HepG2 (cell line): ENCODE results near the gene CORO1C. TPM values are rescaled to one million over a fixed set of nuclear protein-coding genes. Genes with fewer than 3 reads are reported as not detected.

Experiments used
- ATAC-seq: fragments of 200-7000 bp; cut with Tn5 transposase; 3 replicates; pipeline ENCODE4 v1.9.1; 2020; ENCODE audit warnings: mild to moderate bottlenecking, moderate library complexity
- BruUV-seq: library from RNA; stranded (reverse); fragments of 400-500 nt; replicated peaks from 2 replicates; lab custom pipeline; 2021; lab: Mats Ljungman, UMichigan
- CTCF ChIA-PET: fragments of 300-600 bp; formaldehyde crosslinking; extraction: SDS; loops from one replicate; lab custom pipeline; 2021; ENCODE audit warnings: low total read pairs, inconsistent platforms, low intra/inter-chr PET ratio; lab: Yijun Ruan, JAX
- POLR2A ChIA-PET: fragments of 350-600 bp; sonication (Branson Sonifier 250); formaldehyde crosslinking; loops from one replicate; lab custom pipeline; 2020; ENCODE audit warnings: antibody characterized with exemption, inconsistent platforms; lab: Yijun Ruan, JAX
- DNase-seq: peaks from one replicate; pipeline ENCODE4 v3.0.0-alpha.2; 2015; ENCODE audit warnings: low spot score
- FAIRE-seq: peaks from 3 replicates; lab custom pipeline; 2011; peaks lifted over from hg19 to GRCh38; lab: Jason Lieb, UNC
- H2AFZ ChIP-seq: one replicate; pipeline ENCODE4 v1.6.1; 2011; ENCODE audit warnings: low read length, inconsistent platforms
- H3K27ac ChIP-seq: fragments of 300-600 bp; 3 replicates; pipeline ENCODE4 v1.8.0; 2011; ENCODE audit warnings: mixed run types, mild to moderate bottlenecking, mixed read lengths, low read length, inconsistent platforms; ENCODE audit not compliant: insufficient read depth; ENCODE audit errors: extremely low read length
- H3K27me3 ChIP-seq, 2 experiments: fragments of 200-600 bp in 1 of 2; 2 replicates in 1 of 2; 3 replicates in 1 of 2; pipeline versions ENCODE4 v1.6.0 to v1.8.0; 2011; ENCODE audit warnings: low read length in 2 of 2, mild to moderate bottlenecking in 2 of 2, moderate library complexity in 2 of 2, inconsistent platforms in 1 of 2; ENCODE audit not compliant: insufficient read depth in 2 of 2, control insufficient read depth in 1 of 2
- H3K36me3 ChIP-seq, 2 experiments: fragments of 200-600 bp in 1 of 2; replicated peaks in 1 of 2; 2 replicates in 1 of 2; 3 replicates in 1 of 2; pipeline versions ENCODE4 v1.5.1 to v1.8.0; 2011; ENCODE audit warnings: low read length in 2 of 2, inconsistent platforms in 1 of 2; ENCODE audit not compliant: insufficient read depth in 2 of 2, control insufficient read depth in 1 of 2
- H3K4me1 ChIP-seq: 2 replicates; pipeline ENCODE4 v1.5.1; 2012; ENCODE audit warnings: low read length, inconsistent platforms; ENCODE audit not compliant: insufficient read depth
- H3K4me2 ChIP-seq: 2 replicates; pipeline ENCODE4 v1.6.0; 2011; ENCODE audit warnings: low read depth, low read length, inconsistent platforms
- H3K4me3 ChIP-seq, 3 experiments: fragments of 200-600 bp in 1 of 3; sonication (generic), shearing (Covaris generic) in 1 of 3; replicated peaks in 1 of 3; 2 replicates each; pipeline ENCODE4 v1.5.1; 2011 to 2016; ENCODE audit warnings: low read length in 3 of 3, inconsistent platforms in 2 of 3, low read depth in 2 of 3, mild to moderate bottlenecking in 2 of 3, control low read depth in 1 of 3, mixed read lengths in 1 of 3; ENCODE audit not compliant: insufficient read depth in 1 of 3
- H3K79me2 ChIP-seq: one replicate; pipeline ENCODE4 v1.6.1; 2011; ENCODE audit warnings: low read length, inconsistent platforms; ENCODE audit not compliant: insufficient read depth
- H3K9ac ChIP-seq: 2 replicates; pipeline ENCODE4 v1.6.0; 2011; ENCODE audit warnings: mild to moderate bottlenecking, low read depth, low read length, inconsistent platforms; ENCODE audit not compliant: insufficient read depth
- H3K9me3 ChIP-seq: 2 replicates; pipeline ENCODE4 v1.5.1; 2012; ENCODE audit warnings: mild to moderate bottlenecking, low read length
- H4K20me1 ChIP-seq: 2 replicates; pipeline ENCODE4 v1.6.0; 2011; ENCODE audit warnings: inconsistent platforms, mild to moderate bottlenecking, low read length, moderate library complexity; ENCODE audit not compliant: insufficient read depth
- BRD4 ChIP-seq: sonication (generic); formaldehyde crosslinking; IDR thresholded peaks from 2 replicates; pipeline ENCODE4 v1.4.0; 2020; ENCODE audit warnings: missing genetic modification reagents
- MAFK ChIP-seq, 2 experiments: IDR thresholded peaks in 1 of 2; conservative IDR thresholded peaks in 1 of 2; 2 replicates each; pipeline ENCODE4 v1.6.1; 2011; ENCODE audit warnings: improper control_type of control experiment in 2 of 2, low read length in 2 of 2
- MLLT10 ChIP-seq: sonication (generic); formaldehyde crosslinking; IDR thresholded peaks from 2 replicates; pipeline ENCODE4 v1.4.0; 2020; ENCODE audit warnings: missing genetic modification reagents
- NR3C1 ChIP-seq: sonication (generic); formaldehyde crosslinking; IDR thresholded peaks from 2 replicates; pipeline ENCODE4 v1.4.0; 2020; ENCODE audit warnings: missing genetic modification reagents
- RBM22 ChIP-seq: fragments of 200-400 bp; formaldehyde crosslinking; optimal IDR thresholded peaks from 2 replicates; pipeline ENCODE3; 2017; ENCODE audit warnings: mild to moderate bottlenecking, low read length, moderate library complexity
- ZBTB33 ChIP-seq: sonication (generic); formaldehyde crosslinking; IDR thresholded peaks from 2 replicates; pipeline ENCODE4 v1.4.0; 2020; ENCODE audit warnings: missing genetic modification reagents
- ZBTB4 ChIP-seq: sonication (generic); formaldehyde crosslinking; IDR thresholded peaks from 2 replicates; pipeline ENCODE4 v1.4.0; 2020; ENCODE audit warnings: missing genetic modification reagents, mild to moderate bottlenecking, borderline replicate concordance
- ZNF629 ChIP-seq: sonication (generic); formaldehyde crosslinking; conservative IDR thresholded peaks from 2 replicates; pipeline ENCODE4 v1.5.0; 2020; ENCODE audit warnings: missing genetic modification reagents
- ZSCAN29 ChIP-seq: sonication (generic); formaldehyde crosslinking; conservative IDR thresholded peaks from 2 replicates; pipeline ENCODE4 v1.4.0; 2020; ENCODE audit warnings: mild to moderate bottlenecking, missing genetic modification reagents
- WGBS: methylation state at CpG from one replicate; pipeline ENCODE4 v1.1.6; 2017; ENCODE audit warnings: low lambda C conversion rate; 5-methylcytosine and 5-hydroxymethylcytosine counted together
- in situ Hi-C: cut with HindIII; loops from 2 replicates; pipeline ENCODE4 v1.10.0; 2017; ENCODE audit warnings: low pct_unique_long_range_greater_than_20kb; ENCODE audit not compliant: extremely low pct_ligation_motif_present
- intact Hi-C: fragments of 100-400 bp; cut with micrococcal nuclease; formaldehyde crosslinking; loops from one replicate; pipeline ENCODE4 v1.10.0; 2022; ENCODE audit not compliant: unreplicated experiment
- polyA plus RNA-seq, 8 experiments: library from polyadenylated mRNA; depleted of rRNA in 3 of 8; stranded (reverse) in 7 of 8; unstranded in 1 of 8; fragments of >200 nt; fragmentation: Illumina TruSeq in 4 of 8; extraction: Trizol in 4 of 8; gene quantifications; 2 replicates each; pipeline versions ENCODE4 v1.2.1 to v1.2.3, GENCODE V29; 2011 to 2016; ENCODE audit warnings: low read depth in 4 of 8, missing spikeins in 1 of 8, mixed read lengths in 1 of 8; ENCODE audit not compliant: insufficient read depth in 1 of 8
- total RNA-seq, 5 experiments: library from RNA; depleted of rRNA; stranded (reverse); fragments of >200 nt; fragmentation: Illumina TruSeq; extraction: Trizol; gene quantifications; 2 replicates each; pipeline ENCODE4 v1.2.3, GENCODE V29; 2016; ENCODE audit warnings: low read depth in 1 of 5

CORO1C gene
- total and polyA plus RNA-seq, 2 of the 13 experiments (the other 11 are each of a cell fraction or from before 2014, with no cell fraction given) = 73.7 to 131 TPM

- in situ Hi-C loops = no loop called here
Measured at GRCh38 chr12:108704527-108704926, 26.8 kb downstream of the CORO1C start.

More at GRCh38 chr12:108704527-108704926, 26.8 kb downstream of the CORO1C start:
- ATAC-seq (peak; percentile 48), FAIRE-seq (no peak), DNase-seq (no peak)
- no peak for TF ChIP-seq ZSCAN29 (CRISPR knock-in tag)
- TF ChIP-seq ZBTB33 (CRISPR knock-in tag) = 0 out of 2 replicates have a peak, but pooled peaks have one; percentile 22
- peak in 1 of 2 experiments; percentile 29; a peak in 1 of 4 replicates for TF ChIP-seq MAFK (conservative IDR thresholded peaks at IDR 0.05 in 1 of 2, IDR thresholded peaks at IDR 0.05 in 1 of 2; ENCODE audit: low read length in 2 of 2)
- TF ChIP-seq ZNF629 (CRISPR knock-in tag) = peak; percentile 65
- TF ChIP-seq BRD4 (CRISPR knock-in tag) = no peak
- no peak for TF ChIP-seq NR3C1
- TF ChIP-seq ZBTB4 = 0 out of 2 replicates have a peak, but pooled peaks have one; percentile 28
- TF ChIP-seq MLLT10 (CRISPR knock-in tag) = no peak
- peak; percentile 64 for TF ChIP-seq RBM22
- BruUV-seq = no TSS peak
- WGBS = 71% methylated on average over 5 of the region's 5 CpGs
- Histone ChIP-seq H3K36me3 (peaks cover 6 to 45% of the 10 kb centered on the region in 2 experiments; a peak in 4 of 5 replicates), H3K4me2 (no peak overlapping the region), H3K79me2 (peaks cover 93% of the 10 kb centered on the region), H3K4me1 (peaks cover 38% of the 10 kb centered on the region), H3K27me3 (no peaks in the 10 kb centered on the region), H3K27ac (no peak overlapping the region), H2AFZ (no peak overlapping the region), H4K20me1 (peaks cover 8% of the 10 kb centered on the region), H3K4me3 (no peak overlapping the region), H3K9ac (no peak overlapping the region), H3K9me3 (no peaks in the 10 kb centered on the region)
- intact Hi-C loops = no loop called here
- ChIA-PET POLR2A (interaction anchor here (0.8 kb wide), 1 partner anchor 13 kb away, joined by 3 read pairs; no protein-coding TSS in a partner anchor), CTCF (no interaction called here)
